OCI-LY3 (cell line): ENCODE data around the gene PC.

Experiments
- EZH2phosphoT487 ChIP-seq: fragments of 200-600 bp; shearing (Covaris generic); IDR thresholded peaks from 2 replicates; pipeline ENCODE4 v1.6.1; 2018; ENCODE audit warnings: antibody characterized with exemption, mixed run types, low read depth
- TF ChIP-seq, protein P1 (sequence below): fragments of 200-600, 300-600 bp; sonication (generic); IDR thresholded peaks from 2 replicates; pipeline ENCODE4 v1.5.1; 2014; ENCODE audit warnings: antibody characterized with exemption, low read length, low read depth

DNA sequence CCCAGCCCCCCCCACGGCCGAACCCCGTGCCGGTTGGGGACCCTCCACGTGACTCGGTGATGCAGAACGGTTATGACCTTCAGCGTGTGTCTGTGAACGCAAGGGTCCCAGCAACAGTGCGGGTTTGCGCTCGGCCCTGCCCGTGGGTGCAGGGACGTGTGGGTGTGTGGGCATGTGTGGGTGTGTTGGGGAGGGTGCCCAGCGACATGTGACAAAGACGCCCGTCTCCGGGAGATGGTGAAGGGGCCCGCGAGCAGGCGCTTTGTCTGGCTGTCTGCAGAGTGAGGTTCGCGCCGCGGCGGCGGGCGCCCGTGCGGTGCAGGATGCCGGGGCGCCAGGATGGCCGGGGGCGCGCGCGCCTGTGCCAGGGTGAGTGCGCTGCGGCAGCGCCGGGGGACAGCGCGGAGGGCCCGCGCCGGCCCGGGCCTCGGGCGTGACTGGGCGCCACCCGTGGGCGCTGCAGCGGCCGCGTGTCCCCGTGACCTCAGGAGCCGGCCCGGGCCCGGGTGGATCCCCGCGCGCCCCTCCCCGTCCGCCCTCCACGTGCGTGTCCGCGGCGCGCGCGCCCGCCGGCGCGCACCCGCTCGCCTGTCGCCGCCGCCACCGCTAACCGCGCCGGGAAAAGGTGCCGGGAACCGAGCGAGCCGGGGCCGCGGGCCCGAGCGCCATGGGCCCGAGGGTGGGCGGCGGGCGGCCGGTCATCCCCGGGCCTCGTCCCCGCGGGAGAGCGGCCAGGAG is 101.5 kb downstream of the PC start, which contains the start of gene LRFN4:
- TF ChIP-seq EZH2phosphoT487 = no peak
- TF ChIP-seq, protein P1, sequence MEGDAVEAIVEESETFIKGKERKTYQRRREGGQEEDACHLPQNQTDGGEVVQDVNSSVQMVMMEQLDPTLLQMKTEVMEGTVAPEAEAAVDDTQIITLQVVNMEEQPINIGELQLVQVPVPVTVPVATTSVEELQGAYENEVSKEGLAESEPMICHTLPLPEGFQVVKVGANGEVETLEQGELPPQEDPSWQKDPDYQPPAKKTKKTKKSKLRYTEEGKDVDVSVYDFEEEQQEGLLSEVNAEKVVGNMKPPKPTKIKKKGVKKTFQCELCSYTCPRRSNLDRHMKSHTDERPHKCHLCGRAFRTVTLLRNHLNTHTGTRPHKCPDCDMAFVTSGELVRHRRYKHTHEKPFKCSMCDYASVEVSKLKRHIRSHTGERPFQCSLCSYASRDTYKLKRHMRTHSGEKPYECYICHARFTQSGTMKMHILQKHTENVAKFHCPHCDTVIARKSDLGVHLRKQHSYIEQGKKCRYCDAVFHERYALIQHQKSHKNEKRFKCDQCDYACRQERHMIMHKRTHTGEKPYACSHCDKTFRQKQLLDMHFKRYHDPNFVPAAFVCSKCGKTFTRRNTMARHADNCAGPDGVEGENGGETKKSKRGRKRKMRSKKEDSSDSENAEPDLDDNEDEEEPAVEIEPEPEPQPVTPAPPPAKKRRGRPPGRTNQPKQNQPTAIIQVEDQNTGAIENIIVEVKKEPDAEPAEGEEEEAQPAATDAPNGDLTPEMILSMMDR = no peak
